H9 (cell line): Measurements from ENCODE around the gene ITPA. TPM values are rescaled to one million over a fixed set of nuclear protein-coding genes. Genes with fewer than 3 reads are reported as not detected.

Experiments
- DNase-seq: peaks from one replicate; pipeline ENCODE4 v3.0.0-alpha.2; 2017
- H2AFZ ChIP-seq: one replicate; pipeline ENCODE4 v1.6.1; 2013; ENCODE audit warnings: mild to moderate bottlenecking, low read length, control low read depth, moderate library complexity
- H2AK5ac ChIP-seq: 2 replicates; pipeline ENCODE4 v1.6.1; 2013; ENCODE audit warnings: low read length, control low read depth, mixed read lengths; ENCODE audit not compliant: insufficient read length
- H2BK120ac ChIP-seq: one replicate; pipeline ENCODE4 v1.6.1; 2013; ENCODE audit warnings: low read depth, mild to moderate bottlenecking, low read length, control low read depth, inconsistent platforms; ENCODE audit not compliant: poor library complexity, severe bottlenecking
- H2BK12ac ChIP-seq: 2 replicates; pipeline ENCODE4 v1.6.1; 2013; ENCODE audit warnings: low read length, control low read depth, mixed read lengths, low read depth; ENCODE audit not compliant: insufficient read length
- H2BK15ac ChIP-seq: 2 replicates; pipeline ENCODE4 v1.6.1; 2013; ENCODE audit warnings: low read depth, low read length, control low read depth
- H2BK20ac ChIP-seq: one replicate; pipeline ENCODE4 v1.6.1; 2013; ENCODE audit warnings: low read depth, mild to moderate bottlenecking, low read length, control low read depth, inconsistent platforms; ENCODE audit not compliant: poor library complexity, severe bottlenecking
- H2BK5ac ChIP-seq: 2 replicates; pipeline ENCODE4 v1.6.1; 2013; ENCODE audit warnings: low read length, control low read depth, mixed read lengths; ENCODE audit not compliant: insufficient read length
- H3K14ac ChIP-seq: 2 replicates; pipeline ENCODE4 v1.6.1; 2013; ENCODE audit warnings: low read length, control low read depth; ENCODE audit not compliant: insufficient read depth
- H3K18ac ChIP-seq: 2 replicates; pipeline ENCODE4 v1.6.1; 2013; ENCODE audit warnings: low read depth, mild to moderate bottlenecking, mixed read lengths, low read length, control low read depth; ENCODE audit not compliant: insufficient read length
- H3K23ac ChIP-seq: 2 replicates; pipeline ENCODE4 v1.6.1; 2013; ENCODE audit warnings: low read length, control low read depth, mixed read lengths, low read depth; ENCODE audit not compliant: insufficient read length
- H3K23me2 ChIP-seq: 2 replicates; pipeline ENCODE4 v1.6.1; 2013; ENCODE audit warnings: low read depth, mild to moderate bottlenecking, mixed read lengths, low read length, control low read depth; ENCODE audit not compliant: insufficient read length, poor library complexity, severe bottlenecking
- H3K27ac ChIP-seq: 2 replicates; pipeline ENCODE4 v1.5.1; 2013; ENCODE audit warnings: low read length, control low read depth, mixed read lengths, low read depth; ENCODE audit not compliant: insufficient read length
- H3K27me3 ChIP-seq: 2 replicates; pipeline ENCODE4 v1.6.1; 2013; ENCODE audit warnings: low read length, control low read depth, inconsistent platforms; ENCODE audit not compliant: insufficient read depth
- H3K4ac ChIP-seq: 2 replicates; pipeline ENCODE4 v1.6.1; 2013; ENCODE audit warnings: low read depth, mild to moderate bottlenecking, control low read depth, inconsistent platforms, low read length, moderate library complexity
- H3K4me1 ChIP-seq: 2 replicates; pipeline ENCODE4 v1.6.1; 2013; ENCODE audit warnings: low read length, control low read depth, inconsistent platforms; ENCODE audit not compliant: insufficient read depth
- H3K4me2 ChIP-seq: 2 replicates; pipeline ENCODE4 v1.6.1; 2013; ENCODE audit warnings: low read length, control low read depth, mixed read lengths; ENCODE audit not compliant: insufficient read length, insufficient read depth
- H3K56ac ChIP-seq: 2 replicates; pipeline ENCODE4 v1.6.1; 2013; ENCODE audit warnings: low read depth, mild to moderate bottlenecking, mixed read lengths, low read length, control low read depth; ENCODE audit not compliant: insufficient read length
- H3K79me1 ChIP-seq: 2 replicates; pipeline ENCODE4 v1.6.1; 2013; ENCODE audit warnings: low read depth, mild to moderate bottlenecking, moderate library complexity, low read length, control low read depth, inconsistent platforms; ENCODE audit not compliant: insufficient read depth, poor library complexity, severe bottlenecking
- H3K79me2 ChIP-seq: 2 replicates; pipeline ENCODE4 v1.6.1; 2013; ENCODE audit warnings: low read length, control low read depth, inconsistent platforms; ENCODE audit not compliant: insufficient read depth
- H3K9ac ChIP-seq: 2 replicates; pipeline ENCODE4 v1.6.1; 2013; ENCODE audit warnings: low read length, control low read depth, mixed read lengths; ENCODE audit not compliant: insufficient read length; ENCODE audit errors: extremely low read depth
- H3K9me3 ChIP-seq: one replicate; pipeline ENCODE4 v1.6.1; 2013; ENCODE audit warnings: low read depth, low read length, inconsistent platforms; ENCODE audit not compliant: control insufficient read depth
- H3T11ph ChIP-seq: one replicate; pipeline ENCODE4 v1.6.1; 2013; ENCODE audit warnings: mild to moderate bottlenecking, low read length, control low read depth, inconsistent platforms
- H4K20me1 ChIP-seq: one replicate; pipeline ENCODE4 v1.6.1; 2013; ENCODE audit not compliant: control insufficient read depth, insufficient read length, insufficient read depth
- H4K5ac ChIP-seq: 2 replicates; pipeline ENCODE4 v1.6.1; 2013; ENCODE audit warnings: low read depth, mild to moderate bottlenecking, mixed read lengths, low read length, control low read depth; ENCODE audit not compliant: insufficient read length
- H4K8ac ChIP-seq: replicated peaks from 2 replicates; pipeline ENCODE4 v1.6.1; 2013; ENCODE audit warnings: low read length, control low read depth, mixed read lengths, low read depth; ENCODE audit not compliant: insufficient read length
- H4K91ac ChIP-seq: 2 replicates; pipeline ENCODE4 v1.6.1; 2013; ENCODE audit warnings: low read depth, mild to moderate bottlenecking, moderate library complexity, mixed read lengths, low read length, control low read depth; ENCODE audit not compliant: insufficient read length
- H3K27ac Mint-ChIP-seq, 3 experiments: 2 replicates in 2 of 3; 3 replicates in 1 of 3; pipeline ENCODE4 v1.8.0; 2020 to 2021; ENCODE audit warnings: mixed read lengths in 3 of 3, mild to moderate bottlenecking in 1 of 3, moderate library complexity in 1 of 3
- H3K27me3 Mint-ChIP-seq: 2 replicates; pipeline ENCODE4 v1.8.0; 2021; ENCODE audit warnings: low read depth, mild to moderate bottlenecking, moderate library complexity, mixed read lengths
- H3K36me3 Mint-ChIP-seq, 3 experiments: 2 replicates in 2 of 3; 3 replicates in 1 of 3; pipeline ENCODE4 v1.8.0; 2020 to 2021; ENCODE audit warnings: low read depth in 3 of 3, mixed read lengths in 3 of 3; ENCODE audit not compliant: insufficient read depth in 1 of 3
- H3K4me1 Mint-ChIP-seq, 2 experiments: 2 replicates each; pipeline ENCODE4 v1.8.0; 2020; ENCODE audit warnings: mixed read lengths in 2 of 2
- H3K4me3 Mint-ChIP-seq, 2 experiments: 2 replicates in 1 of 2; 3 replicates in 1 of 2; pipeline ENCODE4 v1.8.0; 2020 to 2021; ENCODE audit warnings: mild to moderate bottlenecking in 2 of 2, mixed read lengths in 2 of 2, moderate library complexity in 1 of 2
- H3K9me3 Mint-ChIP-seq, 2 experiments: 2 replicates in 1 of 2; 3 replicates in 1 of 2; pipeline ENCODE4 v1.8.0; 2020; ENCODE audit warnings: mild to moderate bottlenecking in 2 of 2, mixed read lengths in 2 of 2, moderate library complexity in 1 of 2
- CTCF ChIP-seq: fragments of 200-600 bp; sonication (generic); conservative IDR thresholded peaks from 3 replicates; pipeline ENCODE4 v1.8.0; 2021; ENCODE audit warnings: antibody characterized with exemption, mild to moderate bottlenecking
- WGBS: extraction: QIAGEN DNeasy Blood & Tissue Kit; methylation state at CpG from one replicate; pipeline ENCODE4 v1.1.7; 2013; ENCODE audit warnings: missing lambda C conversion rate, low lambda C conversion rate, mixed read lengths; ENCODE audit not compliant: insufficient read length; ENCODE audit errors: extremely low coverage; 5-methylcytosine and 5-hydroxymethylcytosine counted together
- total RNA-seq: library from RNA; stranded (reverse); gene quantifications from 2 replicates; pipeline ENCODE4 v1.2.1, GENCODE V29; 2021

ITPA gene
- total RNA-seq, 1 experiment from 2014 or later = 74.5 TPM

- no peak overlapping the region for H4K8ac ChIP-seq
- no peak overlapping the region for H2AK5ac ChIP-seq
- no peaks in the 10 kb centered on the region for H3K79me1 ChIP-seq
- no peak overlapping the region for H3K27ac ChIP-seq
- H3K4me1 Mint-ChIP-seq = no peaks in the 10 kb centered on the region
- no peak overlapping the region for H3T11ph ChIP-seq
- no peak overlapping the region for H4K5ac ChIP-seq
- H2BK15ac ChIP-seq = no peak overlapping the region; the same call in 1 of the 2 replicates
- no peaks in the 10 kb centered on the region for H3K27me3 ChIP-seq
- H3K18ac ChIP-seq = no peak overlapping the region
- no peak overlapping the region for H3K14ac ChIP-seq
- no peak overlapping the region for H2BK20ac ChIP-seq
- H4K20me1 ChIP-seq = no peaks in the 10 kb centered on the region
- peaks cover 18 to 52% (median 22%) of the 10 kb centered on the region in 3 experiments; a peak in 6 of 7 replicates for H3K36me3 Mint-ChIP-seq
- H3K9ac ChIP-seq = no peak overlapping the region
- H4K91ac ChIP-seq = no peak overlapping the region
- no peaks in the 10 kb centered on the region for H3K9me3 Mint-ChIP-seq
- H3K23ac ChIP-seq = no peak overlapping the region
- no CpG with 5 or more reads among the region's 8 CpGs for WGBS
- TF ChIP-seq CTCF = no peak
- H2BK5ac ChIP-seq = no peak overlapping the region
- no peaks in the 10 kb centered on the region for H3K4me1 ChIP-seq
- no peak overlapping the region for H3K4me3 Mint-ChIP-seq
- H3K27ac Mint-ChIP-seq = no peak overlapping the region
- H3K56ac ChIP-seq = no peak overlapping the region
- no peak overlapping the region for H3K4ac ChIP-seq
- H2AFZ ChIP-seq = no peak overlapping the region
- DNase-seq = no peak
- no peaks in the 10 kb centered on the region for H3K23me2 ChIP-seq
- H3K79me2 ChIP-seq = no peaks in the 10 kb centered on the region
- H2BK12ac ChIP-seq = no peak overlapping the region
- no peaks in the 10 kb centered on the region for H3K27me3 Mint-ChIP-seq
- H3K9me3 ChIP-seq = no peaks in the 10 kb centered on the region
- H2BK120ac ChIP-seq = no peak overlapping the region
- H3K4me2 ChIP-seq = no peak overlapping the region
Measured at GRCh38 chr20:3224681-3225421, 15.6 kb downstream of the ITPA start.
